BE2C (cell line): ENCODE measurements around the gene PRKCZ.

Experiments used
- DNase-seq: peaks from one replicate; pipeline ENCODE4 v3.0.0-alpha.2; 2020
- H3K27me3 ChIP-seq: fragments of 250-450 bp; sonication (Bioruptor Pico); 2 replicates; pipeline ENCODE4 v1.5.1; 2020; ENCODE audit warnings: mild to moderate bottlenecking
- H3K36me3 ChIP-seq: fragments of 250-450 bp; sonication (Bioruptor Pico); 2 replicates; pipeline ENCODE4 v1.5.1; 2020; ENCODE audit warnings: mild to moderate bottlenecking
- H3K4me1 ChIP-seq: fragments of 250-450 bp; sonication (Bioruptor Pico); 2 replicates; pipeline ENCODE4 v1.5.1; 2020
- H3K4me3 ChIP-seq: 2 replicates; pipeline ENCODE4 v1.5.1; 2011; ENCODE audit warnings: low read depth, low read length
- H3K9me3 ChIP-seq: fragments of 250-450 bp; sonication (Bioruptor Pico); 2 replicates; pipeline ENCODE4 v1.5.1; 2020
- TF ChIP-seq, protein P1 (sequence below): IDR thresholded peaks from 2 replicates; pipeline ENCODE4 v1.5.1; 2012; ENCODE audit warnings: mild to moderate bottlenecking, low read depth, low read length

Gene PRKCZ

DNA sequence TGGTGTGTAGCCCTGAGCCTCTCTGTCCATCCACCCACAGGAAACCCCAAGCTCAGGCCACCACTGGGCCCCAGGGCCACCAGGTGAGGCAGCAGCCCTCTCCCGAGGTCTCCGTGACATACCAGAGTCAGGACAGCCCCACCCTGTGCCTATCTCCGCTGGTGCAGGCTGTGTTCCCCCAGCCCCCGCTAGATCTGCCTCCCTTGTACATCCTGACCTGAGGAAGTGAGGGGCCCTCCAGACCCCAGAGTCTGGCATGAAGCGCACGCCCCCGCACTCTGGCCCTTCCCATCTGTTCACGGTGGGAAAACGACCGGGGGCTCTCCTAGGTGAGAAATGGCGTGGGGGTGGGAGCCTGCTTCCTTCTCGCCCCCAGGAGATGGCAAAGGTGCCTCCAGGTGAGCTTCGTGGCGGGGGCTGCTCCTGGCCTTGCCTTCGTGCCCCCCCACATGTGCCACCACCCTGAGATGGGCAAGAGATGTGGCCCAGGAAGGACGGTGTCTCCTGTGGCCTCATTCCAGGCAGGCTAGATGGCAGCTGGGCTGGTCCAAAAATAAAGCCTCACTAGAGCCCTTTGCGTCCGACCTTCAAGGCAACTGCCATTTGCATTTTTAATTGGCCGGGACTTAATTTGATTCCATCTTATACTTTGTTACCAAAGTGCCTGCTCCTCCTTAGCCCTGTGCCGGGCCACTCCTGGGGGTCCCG is 28.0 kb upstream of the PRKCZ start:
- Histone ChIP-seq H3K27me3 (peaks cover 90% of the 10 kb centered on the region), H3K36me3 (no peaks in the 10 kb centered on the region), H3K9me3 (no peaks in the 10 kb centered on the region), H3K4me1 (no peaks in the 10 kb centered on the region), H3K4me3 (no peak overlapping the region)
- TF ChIP-seq, protein P1, sequence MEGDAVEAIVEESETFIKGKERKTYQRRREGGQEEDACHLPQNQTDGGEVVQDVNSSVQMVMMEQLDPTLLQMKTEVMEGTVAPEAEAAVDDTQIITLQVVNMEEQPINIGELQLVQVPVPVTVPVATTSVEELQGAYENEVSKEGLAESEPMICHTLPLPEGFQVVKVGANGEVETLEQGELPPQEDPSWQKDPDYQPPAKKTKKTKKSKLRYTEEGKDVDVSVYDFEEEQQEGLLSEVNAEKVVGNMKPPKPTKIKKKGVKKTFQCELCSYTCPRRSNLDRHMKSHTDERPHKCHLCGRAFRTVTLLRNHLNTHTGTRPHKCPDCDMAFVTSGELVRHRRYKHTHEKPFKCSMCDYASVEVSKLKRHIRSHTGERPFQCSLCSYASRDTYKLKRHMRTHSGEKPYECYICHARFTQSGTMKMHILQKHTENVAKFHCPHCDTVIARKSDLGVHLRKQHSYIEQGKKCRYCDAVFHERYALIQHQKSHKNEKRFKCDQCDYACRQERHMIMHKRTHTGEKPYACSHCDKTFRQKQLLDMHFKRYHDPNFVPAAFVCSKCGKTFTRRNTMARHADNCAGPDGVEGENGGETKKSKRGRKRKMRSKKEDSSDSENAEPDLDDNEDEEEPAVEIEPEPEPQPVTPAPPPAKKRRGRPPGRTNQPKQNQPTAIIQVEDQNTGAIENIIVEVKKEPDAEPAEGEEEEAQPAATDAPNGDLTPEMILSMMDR: no peak
- DNase-seq: no peak

DNA sequence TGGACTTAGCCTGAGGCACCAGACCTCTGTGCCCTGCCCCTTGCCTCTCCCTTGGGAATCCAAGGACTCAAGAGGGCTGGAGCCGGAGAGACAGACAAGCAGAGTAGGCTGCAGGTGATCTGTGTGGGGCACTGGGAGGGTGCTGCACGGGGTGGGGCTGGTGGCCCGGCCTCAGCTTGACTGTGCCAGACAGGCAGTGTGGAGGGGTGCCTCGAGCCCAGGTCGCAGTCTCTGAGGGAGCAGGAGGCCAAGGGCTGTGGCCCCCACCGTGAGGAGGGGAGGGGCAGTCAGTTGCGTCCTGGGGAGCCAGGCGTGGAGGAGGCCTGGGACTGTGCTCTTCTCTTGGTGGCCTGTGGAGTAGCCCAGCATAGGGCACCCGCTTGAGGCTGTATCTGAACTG is 27.0 kb upstream of the PRKCZ start:
- TF ChIP-seq, protein P1: no peak
- Histone ChIP-seq H3K36me3 (no peaks in the 10 kb centered on the region), H3K27me3 (peaks cover 83% of the 10 kb centered on the region), H3K4me3 (no peak overlapping the region), H3K9me3 (no peaks in the 10 kb centered on the region), H3K4me1 (no peaks in the 10 kb centered on the region)
- DNase-seq: no peak

DNA sequence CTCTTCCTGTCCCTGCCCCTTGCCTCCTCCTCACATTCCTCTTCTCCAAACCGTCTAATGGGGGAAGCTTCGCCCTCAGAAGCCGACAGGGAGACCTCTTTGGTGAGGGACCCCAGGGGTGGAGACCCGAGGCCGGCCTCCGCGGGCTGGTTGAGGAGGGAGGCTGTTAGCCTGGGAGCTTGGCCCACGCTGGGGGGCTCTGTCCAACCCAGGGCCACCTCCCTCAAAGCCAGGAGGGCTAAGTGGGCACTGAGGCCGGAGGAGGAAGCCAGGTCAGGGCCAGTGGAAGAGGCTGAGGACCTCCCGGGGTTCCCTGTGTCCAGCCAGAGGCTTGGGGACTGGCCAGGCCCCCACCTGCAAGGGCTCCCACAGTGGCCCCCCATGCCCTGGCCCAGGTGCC is 25.8 kb upstream of the PRKCZ start:
- DNase-seq: no peak
- Histone ChIP-seq H3K9me3 (no peaks in the 10 kb centered on the region), H3K4me3 (no peak overlapping the region), H3K36me3 (no peaks in the 10 kb centered on the region), H3K27me3 (peaks cover 78% of the 10 kb centered on the region), H3K4me1 (no peaks in the 10 kb centered on the region)
- TF ChIP-seq, protein P1: no peak

DNA sequence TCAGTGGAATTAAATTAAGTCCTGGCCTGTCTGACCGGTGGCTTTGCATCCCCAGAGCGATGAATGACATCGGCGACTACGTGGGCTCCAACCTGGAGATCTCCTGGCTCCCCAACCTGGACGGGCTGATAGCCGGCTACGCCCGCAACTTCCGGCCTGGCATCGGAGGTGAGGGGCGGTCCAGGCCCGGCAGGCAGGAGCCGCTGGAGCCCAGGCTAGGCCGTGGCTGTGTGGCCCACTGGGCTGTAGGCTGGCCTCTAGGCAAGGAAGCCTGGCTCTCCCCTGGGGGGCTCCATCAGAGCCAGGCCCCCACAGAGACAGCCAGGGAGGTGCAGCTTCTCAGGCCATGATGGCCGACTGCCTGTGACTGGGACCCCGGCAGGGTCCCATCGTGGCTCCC is 25.3 kb upstream of the PRKCZ start:
- Histone ChIP-seq H3K4me1 (no peaks in the 10 kb centered on the region), H3K36me3 (no peaks in the 10 kb centered on the region), H3K4me3 (no peak overlapping the region), H3K27me3 (peaks cover 78% of the 10 kb centered on the region), H3K9me3 (no peaks in the 10 kb centered on the region)
- TF ChIP-seq, protein P1: no peak
- no peak for DNase-seq

DNA sequence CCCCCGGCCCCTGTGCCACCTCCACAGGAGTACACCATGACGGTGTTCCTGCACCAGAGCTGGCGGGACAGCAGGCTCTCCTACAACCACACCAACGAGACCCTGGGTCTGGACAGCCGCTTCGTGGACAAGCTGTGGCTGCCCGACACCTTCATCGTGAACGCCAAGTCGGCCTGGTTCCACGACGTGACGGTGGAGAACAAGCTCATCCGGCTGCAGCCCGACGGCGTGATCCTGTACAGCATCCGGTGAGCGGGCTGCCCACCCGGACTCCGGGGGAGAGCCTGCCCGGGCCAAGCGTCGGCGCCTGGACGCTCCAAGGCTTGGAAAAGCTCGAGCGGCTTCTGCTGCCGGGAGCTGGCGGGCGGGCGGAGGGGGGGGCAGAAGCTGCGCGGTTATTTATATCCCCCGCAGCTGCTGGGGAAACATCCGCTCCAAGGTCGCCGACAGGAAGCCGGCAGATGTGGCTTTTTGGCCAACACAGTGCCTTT is 24.7 kb upstream of the PRKCZ start:
- H3K9me3 ChIP-seq: no peaks in the 10 kb centered on the region
- H3K4me1 ChIP-seq: no peaks in the 10 kb centered on the region
- TF ChIP-seq, protein P1: no peak
- H3K27me3 ChIP-seq: peaks cover 78% of the 10 kb centered on the region
- no peak for DNase-seq
- no peak overlapping the region for H3K4me3 ChIP-seq
- H3K36me3 ChIP-seq: no peaks in the 10 kb centered on the region

DNA sequence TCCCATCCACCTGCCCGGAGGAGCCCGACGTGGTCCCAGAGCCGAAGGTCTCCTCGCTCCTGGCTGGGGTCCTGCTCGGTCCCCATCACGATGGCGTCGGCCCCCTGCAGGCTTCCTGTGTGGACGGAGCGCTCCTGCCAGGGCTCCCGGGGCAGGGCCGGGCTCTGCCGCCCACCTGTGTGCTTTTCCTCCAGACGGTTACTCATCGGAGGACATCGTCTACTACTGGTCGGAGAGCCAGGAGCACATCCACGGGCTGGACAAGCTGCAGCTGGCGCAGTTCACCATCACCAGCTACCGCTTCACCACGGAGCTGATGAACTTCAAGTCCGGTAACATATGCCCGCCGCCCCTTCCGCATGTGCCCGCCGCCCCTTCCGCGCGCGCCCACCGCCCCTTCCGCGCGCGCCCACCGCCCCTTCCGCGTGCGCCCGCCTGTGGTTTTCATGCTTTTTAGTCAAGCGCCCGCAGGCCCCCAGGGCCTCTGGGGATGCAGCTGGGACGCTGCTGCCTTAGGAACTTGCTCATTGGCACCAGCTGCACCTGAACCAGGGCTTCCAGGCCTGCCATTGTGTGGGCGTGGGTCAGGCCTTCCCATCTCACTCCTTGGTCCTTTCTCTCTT is 22.1 kb upstream of the PRKCZ start:
- Histone ChIP-seq H3K27me3 (peaks cover 62% of the 10 kb centered on the region), H3K36me3 (no peaks in the 10 kb centered on the region), H3K9me3 (no peaks in the 10 kb centered on the region), H3K4me3 (no peak overlapping the region), H3K4me1 (no peaks in the 10 kb centered on the region)
- TF ChIP-seq, protein P1: no peak
- no peak for DNase-seq
